PFSK-1 (cell line): ENCODE data around the gene UBD.

Experiments used
- FOXP2 ChIP-seq: optimal IDR thresholded peaks from 2 replicates; pipeline ENCODE3; 2011; ENCODE audit warnings: borderline replicate concordance, control low read depth, inconsistent platforms; ENCODE audit not compliant: insufficient read depth; ENCODE audit errors: extremely low read length, extremely low read depth
- POLR2AphosphoS5 ChIP-seq: IDR thresholded peaks from 2 replicates; pipeline ENCODE4 v1.6.1; 2012; ENCODE audit warnings: low read depth, mild to moderate bottlenecking, control low read depth, low read length, moderate library complexity
- REST ChIP-seq, 2 experiments: IDR thresholded peaks; 2 replicates each; pipeline versions ENCODE4 v1.6.1 to v1.8.0; 2011 to 2012; ENCODE audit warnings: low read depth in 2 of 2, low read length in 2 of 2, control low read depth in 1 of 2, inconsistent platforms in 1 of 2, mild to moderate bottlenecking in 1 of 2, moderate library complexity in 1 of 2; ENCODE audit not compliant: insufficient read depth in 1 of 2
- SIN3A ChIP-seq: IDR thresholded peaks from 2 replicates; pipeline ENCODE4 v1.6.1; 2012; ENCODE audit warnings: mild to moderate bottlenecking, low read length, moderate library complexity, borderline replicate concordance; ENCODE audit not compliant: insufficient read depth
- TAF1 ChIP-seq: IDR thresholded peaks from 2 replicates; pipeline ENCODE4 v1.6.1; 2012; ENCODE audit warnings: low read length, control low read depth, borderline replicate concordance; ENCODE audit not compliant: insufficient read depth

The UBD gene

GRCh38 chr6:29577544-29577943, 18.0 kb upstream of the UBD start:
- TF ChIP-seq REST (IDR thresholded peaks at IDR 0.05; ENCODE audit: insufficient read depth in 1 of 2, low read depth in 2 of 2, low read length in 2 of 2) = no peak
- TF ChIP-seq FOXP2 = no peak

- TF ChIP-seq FOXP2 (no peak), POLR2AphosphoS5 (no peak), SIN3A (no peak), TAF1 (no peak), REST (IDR thresholded peaks at IDR 0.05; ENCODE audit: insufficient read depth in 1 of 2, low read depth in 2 of 2, low read length in 2 of 2) (no peak)
These were observed 16.5 kb upstream of the UBD start for GRCh38 chr6:29576056-29576455.

- TF ChIP-seq SIN3A (no peak), TAF1 (no peak), REST (IDR thresholded peaks at IDR 0.05; ENCODE audit: insufficient read depth in 1 of 2, low read depth in 2 of 2, low read length in 2 of 2) (no peak), FOXP2 (no peak), POLR2AphosphoS5 (no peak)
These were observed 8.5 kb upstream of the UBD start for GRCh38 chr6:29567991-29568390.

GRCh38 chr6:29567541-29567940, 8.0 kb upstream of the UBD start:
- no peak for TF ChIP-seq POLR2AphosphoS5
- no peak for TF ChIP-seq FOXP2
- TF ChIP-seq SIN3A = no peak
- TF ChIP-seq REST (IDR thresholded peaks at IDR 0.05; ENCODE audit: insufficient read depth in 1 of 2, low read depth in 2 of 2, low read length in 2 of 2) = no peak
- TF ChIP-seq TAF1 = no peak

- TF ChIP-seq FOXP2 = no peak
- no peak for TF ChIP-seq SIN3A
- TF ChIP-seq TAF1 = no peak
- no peak for TF ChIP-seq REST (IDR thresholded peaks at IDR 0.05; ENCODE audit: insufficient read depth in 1 of 2, low read depth in 2 of 2, low read length in 2 of 2)
- no peak for TF ChIP-seq POLR2AphosphoS5
These were observed 7.3 kb upstream of the UBD start for GRCh38 chr6:29566856-29567255.
